ENCODE measurements around the gene CUL2.
A peak's percentile ranks its signal among the peaks of the same experiment; 100 is the strongest.
"Not testable (repeated sequence)": the region's sequence is repeated elsewhere in the genome, so short reads cannot be mapped to it uniquely, and the experiment has no call there.

Gene CUL2

GRCh38 chr10:35090162-35090954, at the start of gene CUL2:
Gene CUL2, minus strand, starts transcription at chr10:35090341. Its CDS starts 19,024 bp downstream, at chr10:35071317.
- peak; percentile 94 for DNase-seq

- DNase-seq, result no peak
Observed at GRCh38 chr10:35136263-35136815, 46.2 kb upstream of the CUL2 start.

GRCh38 chr10:35135861-35136260, 45.7 kb upstream of the CUL2 start:
- DNase-seq, result peak; percentile 7

- no peak for DNase-seq
Observed at GRCh38 chr10:35133586-35133985, 43.4 kb upstream of the CUL2 start.

- DNase-seq, result no peak
Observed at GRCh38 chr10:35132727-35133126, 42.6 kb upstream of the CUL2 start.

- no peak for DNase-seq
Observed at GRCh38 chr10:35130663-35131062, 40.5 kb upstream of the CUL2 start.

GRCh38 chr10:35129185-35129674, 39.1 kb upstream of the CUL2 start:
- DNase-seq, result no peak

- DNase-seq, result peak; percentile 65
Observed at GRCh38 chr10:35127289-35127891, 37.2 kb upstream of the CUL2 start.

GRCh38 chr10:35126530-35127288, 36.6 kb upstream of the CUL2 start, which contains the start of gene CREM:
Gene CREM, plus strand, starts transcription at chr10:35126846. Its CDS starts 10,990 bp downstream, at chr10:35137836.
- DNase-seq, result peak; percentile 97

GRCh38 chr10:35126062-35126529, 36.0 kb upstream of the CUL2 start:
- no peak for DNase-seq

GRCh38 chr10:35124540-35124939, 34.4 kb upstream of the CUL2 start:
- DNase-seq, result no peak

- DNase-seq, result no peak
Observed at GRCh38 chr10:35119378-35119777, 29.2 kb upstream of the CUL2 start.

- DNase-seq, result no peak
Observed at GRCh38 chr10:35112571-35112970, 22.4 kb upstream of the CUL2 start.

GRCh38 chr10:35103882-35104281, 13.7 kb upstream of the CUL2 start:
- no peak for DNase-seq

- DNase-seq, result no peak
Observed at GRCh38 chr10:35097510-35097909, 7.4 kb upstream of the CUL2 start.

GRCh38 chr10:35096312-35096711, 6.2 kb upstream of the CUL2 start:
- DNase-seq, result no peak

- peak; percentile 2 for DNase-seq
Observed at GRCh38 chr10:35092851-35093250, 2.7 kb upstream of the CUL2 start.

GRCh38 chr10:35091994-35092790, 2.1 kb upstream of the CUL2 start:
- no peak for DNase-seq

GRCh38 chr10:35089611-35090161, 455 bp downstream of the CUL2 start:
- DNase-seq, result peak; percentile 6

- DNase-seq, result no peak
Observed at GRCh38 chr10:35083242-35083641, 6.9 kb downstream of the CUL2 start.

- DNase-seq, result not testable (repeated sequence)
Observed at GRCh38 chr10:35080261-35080660, 9.9 kb downstream of the CUL2 start.

GRCh38 chr10:35079763-35080162, 10.4 kb downstream of the CUL2 start:
- peak; percentile 84 for DNase-seq
